ENCODE data around the gene PDYN.

DNA sequence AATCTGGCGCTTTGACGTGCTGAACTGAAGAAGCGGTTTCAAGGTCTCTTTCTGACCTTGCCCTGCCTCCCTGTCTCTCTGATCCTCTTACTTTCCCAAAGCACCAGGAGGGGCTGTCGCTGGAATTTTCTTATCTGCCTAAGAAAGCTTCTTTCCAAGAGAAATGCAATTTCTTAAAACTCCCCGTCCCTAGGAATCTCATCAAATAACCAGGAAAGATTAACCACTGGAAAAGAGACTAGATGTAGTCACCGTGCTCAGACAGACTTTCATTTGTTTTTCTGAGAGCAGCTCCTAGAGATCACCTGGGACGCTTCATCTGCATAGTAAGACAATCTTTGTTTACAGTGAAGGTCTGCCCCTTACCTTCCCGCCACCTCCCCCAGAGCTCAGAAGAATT lies 38.6 kb downstream of the PDYN start:
- TF ChIP-seq, protein P1, sequence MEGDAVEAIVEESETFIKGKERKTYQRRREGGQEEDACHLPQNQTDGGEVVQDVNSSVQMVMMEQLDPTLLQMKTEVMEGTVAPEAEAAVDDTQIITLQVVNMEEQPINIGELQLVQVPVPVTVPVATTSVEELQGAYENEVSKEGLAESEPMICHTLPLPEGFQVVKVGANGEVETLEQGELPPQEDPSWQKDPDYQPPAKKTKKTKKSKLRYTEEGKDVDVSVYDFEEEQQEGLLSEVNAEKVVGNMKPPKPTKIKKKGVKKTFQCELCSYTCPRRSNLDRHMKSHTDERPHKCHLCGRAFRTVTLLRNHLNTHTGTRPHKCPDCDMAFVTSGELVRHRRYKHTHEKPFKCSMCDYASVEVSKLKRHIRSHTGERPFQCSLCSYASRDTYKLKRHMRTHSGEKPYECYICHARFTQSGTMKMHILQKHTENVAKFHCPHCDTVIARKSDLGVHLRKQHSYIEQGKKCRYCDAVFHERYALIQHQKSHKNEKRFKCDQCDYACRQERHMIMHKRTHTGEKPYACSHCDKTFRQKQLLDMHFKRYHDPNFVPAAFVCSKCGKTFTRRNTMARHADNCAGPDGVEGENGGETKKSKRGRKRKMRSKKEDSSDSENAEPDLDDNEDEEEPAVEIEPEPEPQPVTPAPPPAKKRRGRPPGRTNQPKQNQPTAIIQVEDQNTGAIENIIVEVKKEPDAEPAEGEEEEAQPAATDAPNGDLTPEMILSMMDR (conservative IDR thresholded peaks at IDR 0.05; ENCODE audit: low read depth, low read length) = no peak
- no peak for TF ChIP-seq EZH2 (IDR thresholded peaks at IDR 0.05; ENCODE audit: borderline replicate concordance, low read depth, low read length, poor library complexity, severe bottlenecking)
